Right lobe of liver (tissue), 4 donors: ENCODE results near the gene TM6SF1.

Experiments used
- POLR2A ChIP-seq: fragments of 450-650 bp; IDR thresholded peaks from one replicate; pipeline ENCODE4 v1.6.1; 2017; ENCODE audit warnings: antibody characterized with exemption, mild to moderate bottlenecking
- TF ChIP-seq, protein P1 (sequence below), 4 donors: fragments of 200-600 bp in 3 of 4; fragments of 450-650 bp in 1 of 4; IDR thresholded peaks; one replicate each; pipeline versions ENCODE4 v1.5.1 to v1.8.0; 2016 to 2022; ENCODE audit warnings: antibody characterized with exemption in 4 of 4, mild to moderate bottlenecking in 2 of 4
- donor health status: DM: no; HTN: no; CAD: no.
- donor health status: DM: no; HTN: no; CAD: no.
- donor health status: DM: no; HTN: yes; CAD: no.

DNA sequence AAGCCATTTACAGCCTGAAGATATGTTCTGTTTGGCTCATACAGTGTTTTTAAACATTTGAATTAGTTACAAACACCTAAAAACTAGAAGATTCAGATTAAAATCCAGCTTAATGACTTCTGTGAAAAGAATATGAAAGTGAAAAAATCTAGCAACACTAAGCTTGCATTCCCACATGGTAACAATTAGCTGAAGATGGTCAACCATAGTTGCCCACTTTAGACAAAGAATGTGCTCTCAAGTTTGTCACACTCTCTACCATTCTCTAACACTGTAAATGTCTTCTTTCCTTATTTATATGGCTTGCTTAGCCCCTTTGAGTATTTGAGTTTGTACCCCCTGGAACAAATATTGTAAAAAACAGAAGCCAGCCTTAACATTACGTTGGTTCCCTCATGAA is 67.4 kb downstream of the TM6SF1 start:
- TF ChIP-seq, protein P1, sequence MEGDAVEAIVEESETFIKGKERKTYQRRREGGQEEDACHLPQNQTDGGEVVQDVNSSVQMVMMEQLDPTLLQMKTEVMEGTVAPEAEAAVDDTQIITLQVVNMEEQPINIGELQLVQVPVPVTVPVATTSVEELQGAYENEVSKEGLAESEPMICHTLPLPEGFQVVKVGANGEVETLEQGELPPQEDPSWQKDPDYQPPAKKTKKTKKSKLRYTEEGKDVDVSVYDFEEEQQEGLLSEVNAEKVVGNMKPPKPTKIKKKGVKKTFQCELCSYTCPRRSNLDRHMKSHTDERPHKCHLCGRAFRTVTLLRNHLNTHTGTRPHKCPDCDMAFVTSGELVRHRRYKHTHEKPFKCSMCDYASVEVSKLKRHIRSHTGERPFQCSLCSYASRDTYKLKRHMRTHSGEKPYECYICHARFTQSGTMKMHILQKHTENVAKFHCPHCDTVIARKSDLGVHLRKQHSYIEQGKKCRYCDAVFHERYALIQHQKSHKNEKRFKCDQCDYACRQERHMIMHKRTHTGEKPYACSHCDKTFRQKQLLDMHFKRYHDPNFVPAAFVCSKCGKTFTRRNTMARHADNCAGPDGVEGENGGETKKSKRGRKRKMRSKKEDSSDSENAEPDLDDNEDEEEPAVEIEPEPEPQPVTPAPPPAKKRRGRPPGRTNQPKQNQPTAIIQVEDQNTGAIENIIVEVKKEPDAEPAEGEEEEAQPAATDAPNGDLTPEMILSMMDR (IDR thresholded peaks at IDR 0.05) = no peak
- no peak for TF ChIP-seq POLR2A
